ENCODE measurements around the gene ALOX5.
A peak's percentile ranks its signal among the peaks of the same experiment; 100 is the strongest.

Gene ALOX5

DNA sequence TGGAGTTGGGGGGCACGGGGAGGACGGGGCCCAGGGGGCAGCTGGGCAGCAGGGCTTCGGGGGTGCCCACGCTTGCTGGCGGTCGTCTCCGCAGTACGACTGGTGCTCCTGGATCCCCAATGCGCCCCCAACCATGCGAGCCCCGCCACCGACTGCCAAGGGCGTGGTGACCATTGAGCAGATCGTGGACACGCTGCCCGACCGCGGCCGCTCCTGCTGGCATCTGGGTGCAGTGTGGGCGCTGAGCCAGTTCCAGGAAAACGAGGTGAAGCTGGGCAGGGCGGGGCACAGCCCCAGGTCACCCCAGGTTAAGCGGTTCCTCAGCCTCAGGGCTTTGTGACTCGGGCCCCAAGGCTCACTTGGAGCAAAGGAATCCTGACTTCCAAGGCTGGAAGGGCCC, 70.0 kb downstream of the ALOX5 start:
- no peak for DNase-seq

DNA sequence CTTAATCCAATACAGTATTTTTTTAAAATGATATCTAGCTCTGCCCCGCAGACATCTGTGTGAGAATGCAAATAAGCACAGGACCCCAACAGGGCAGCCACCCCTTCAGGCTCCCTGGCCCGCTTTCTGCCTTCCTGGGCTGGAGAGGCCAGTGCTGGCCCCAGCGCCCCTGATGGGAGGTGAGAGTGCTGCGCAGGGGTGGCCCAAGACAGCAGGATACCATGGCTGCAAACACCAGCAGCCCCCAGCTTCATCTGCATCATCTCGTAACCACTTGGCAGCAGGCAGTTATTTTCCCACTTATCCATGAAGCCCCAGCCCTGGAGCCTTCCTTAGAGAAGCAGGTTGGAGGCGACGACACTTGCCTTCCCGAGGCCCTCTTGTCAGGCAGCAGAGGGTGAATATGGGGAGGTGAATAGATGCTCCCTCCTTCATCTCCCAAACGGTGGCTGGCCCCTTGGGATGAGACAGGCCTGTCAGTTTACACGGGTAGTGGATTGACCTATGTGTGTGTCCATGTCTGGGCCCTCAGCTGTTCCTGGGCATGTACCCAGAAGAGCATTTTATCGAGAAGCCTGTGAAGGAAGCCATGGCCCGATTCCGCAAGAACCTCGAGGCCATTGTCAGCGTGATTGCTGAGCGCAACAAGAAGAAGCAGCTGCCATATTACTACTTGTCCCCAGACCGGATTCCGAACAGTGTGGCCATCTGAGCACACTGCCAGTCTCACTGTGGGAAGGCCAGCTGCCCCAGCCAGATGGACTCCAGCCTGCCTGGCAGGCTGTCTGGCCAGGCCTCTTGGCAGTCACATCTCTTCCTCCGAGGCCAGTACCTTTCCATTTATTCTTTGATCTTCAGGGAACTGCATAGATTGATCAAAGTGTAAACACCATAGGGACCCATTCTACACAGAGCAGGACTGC, 71.2 kb downstream of the ALOX5 start:
- DNase-seq, result no peak

DNA sequence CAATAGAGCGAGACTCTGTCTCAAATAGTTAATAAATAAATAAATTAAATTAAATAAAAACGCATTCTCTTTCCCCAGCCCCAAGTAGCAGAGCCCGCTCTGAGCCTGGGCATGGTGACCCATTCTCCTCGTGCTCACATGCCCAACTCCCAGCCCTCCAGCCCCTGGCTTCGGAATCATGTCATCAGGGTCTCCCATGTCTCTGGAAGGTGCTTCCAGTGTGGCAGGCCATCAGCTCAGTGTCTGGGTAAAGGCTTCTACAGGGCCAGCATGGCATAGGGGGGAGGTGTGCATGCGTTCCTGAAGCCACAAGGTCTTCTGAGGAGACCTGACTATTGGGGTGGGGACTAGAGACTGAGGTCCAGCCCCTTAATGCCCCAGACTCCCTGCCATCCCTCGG, 72.8 kb downstream of the ALOX5 start:
- DNase-seq, result no peak

DNA sequence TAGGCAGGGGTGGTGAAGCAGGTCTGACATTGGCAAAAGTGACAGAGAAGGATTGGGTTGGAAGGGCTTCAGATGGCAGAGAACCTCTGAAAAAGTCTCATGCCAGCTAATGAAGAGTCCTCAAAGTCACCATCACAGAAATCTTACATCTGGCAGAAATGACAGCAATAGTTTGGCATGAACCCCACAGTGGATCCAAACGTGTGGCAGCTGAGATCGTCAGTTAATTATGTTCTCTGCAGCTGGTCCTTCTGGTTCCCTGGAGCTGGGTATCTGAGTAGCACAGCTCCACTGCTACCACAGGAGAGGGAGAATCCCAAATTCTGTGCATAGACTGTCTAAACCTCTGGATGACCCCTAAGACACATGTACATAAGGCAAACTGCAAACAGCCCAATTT, 73.4 kb downstream of the ALOX5 start:
- no peak for DNase-seq

DNA sequence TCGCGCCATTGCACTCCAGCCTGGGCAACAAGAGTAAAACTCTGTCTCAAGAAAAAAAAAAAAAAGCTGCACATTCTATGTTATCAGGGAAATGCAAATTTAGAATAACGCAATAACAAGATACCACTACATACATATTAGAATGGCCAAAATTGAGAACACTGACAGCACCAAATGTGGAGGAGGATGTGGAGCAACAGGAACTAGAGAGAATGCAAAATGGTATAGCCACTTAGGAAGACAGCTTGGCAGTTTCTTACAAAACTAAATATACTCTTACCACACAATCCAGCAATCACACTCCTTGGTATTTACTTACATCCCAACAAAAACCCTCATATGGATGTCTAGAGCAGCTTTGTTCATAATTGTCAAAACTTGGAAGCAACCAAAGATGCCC, 76.8 kb downstream of the ALOX5 start:
- peak; percentile 51 for DNase-seq

DNA sequence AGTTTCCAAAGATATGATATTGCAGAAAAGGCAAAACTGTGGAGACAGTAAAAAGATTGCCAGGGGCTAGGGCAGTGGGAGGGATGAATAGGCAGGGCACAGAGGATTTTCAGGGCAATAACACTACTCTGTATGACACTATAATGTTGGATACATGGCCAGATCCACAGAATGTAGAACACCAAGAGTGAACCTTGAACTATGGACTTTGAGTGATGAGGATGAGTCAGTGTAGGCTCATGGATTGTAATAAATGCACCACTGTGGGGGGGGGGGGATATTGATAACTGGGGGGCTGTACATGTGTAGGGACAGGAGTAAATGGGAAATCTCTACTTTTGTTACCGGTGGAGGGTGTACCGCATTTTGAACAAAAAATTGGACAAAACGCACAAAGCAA, 77.4 kb downstream of the ALOX5 start:
- no peak for DNase-seq

DNA sequence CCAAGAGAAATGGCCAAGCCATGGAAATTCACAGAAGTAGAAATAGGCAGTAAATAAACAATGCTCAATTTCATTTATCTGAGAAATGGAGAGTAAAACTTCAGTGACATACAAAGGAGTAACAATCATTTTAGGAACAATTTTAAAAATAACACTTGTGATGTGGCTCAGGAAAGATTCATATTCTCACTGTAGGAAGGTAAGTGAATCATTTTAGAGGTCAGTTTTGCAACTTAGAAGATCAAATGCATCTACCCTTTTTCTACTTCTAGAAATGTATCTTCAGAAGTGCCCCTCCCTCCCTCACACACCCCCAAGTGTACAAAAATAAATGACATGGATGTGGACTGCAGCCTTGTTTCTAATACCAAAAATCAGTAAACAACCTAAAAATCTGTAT, 78.3 kb downstream of the ALOX5 start:
- no peak for DNase-seq

DNA sequence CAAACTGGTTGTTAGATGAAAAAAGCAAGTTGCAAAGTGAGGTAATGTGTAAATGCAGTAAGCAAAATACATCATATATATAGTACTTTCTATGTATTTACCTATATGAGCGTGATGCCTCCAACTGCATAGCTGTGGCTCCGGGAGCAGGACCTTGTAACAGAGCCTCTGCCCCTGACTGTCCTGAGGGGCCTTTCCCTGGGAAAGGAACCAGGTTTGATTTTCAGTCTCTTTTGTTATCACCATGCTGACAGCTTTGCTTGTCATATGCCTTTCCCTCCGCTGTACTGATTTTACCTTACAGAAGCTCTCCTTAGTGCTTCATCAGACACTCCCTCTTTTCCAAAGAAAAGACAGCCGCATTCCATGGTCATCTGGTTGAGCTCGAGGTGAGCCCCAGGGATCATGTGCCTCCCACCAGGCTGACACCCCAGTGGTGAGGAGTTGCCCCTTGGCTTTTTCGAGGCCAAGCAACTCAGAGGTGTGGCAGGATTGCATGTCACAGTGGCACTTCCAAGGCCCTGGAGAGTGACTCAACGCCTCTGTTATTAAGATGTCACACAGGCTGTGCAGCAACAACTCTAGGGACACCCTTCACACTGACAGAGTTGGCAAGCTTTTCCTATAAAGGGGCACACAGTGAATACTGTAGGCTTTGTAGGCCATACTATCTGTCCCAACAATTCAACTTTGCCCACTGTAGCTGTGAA, 78.9 kb downstream of the ALOX5 start:
- no peak for DNase-seq

DNA sequence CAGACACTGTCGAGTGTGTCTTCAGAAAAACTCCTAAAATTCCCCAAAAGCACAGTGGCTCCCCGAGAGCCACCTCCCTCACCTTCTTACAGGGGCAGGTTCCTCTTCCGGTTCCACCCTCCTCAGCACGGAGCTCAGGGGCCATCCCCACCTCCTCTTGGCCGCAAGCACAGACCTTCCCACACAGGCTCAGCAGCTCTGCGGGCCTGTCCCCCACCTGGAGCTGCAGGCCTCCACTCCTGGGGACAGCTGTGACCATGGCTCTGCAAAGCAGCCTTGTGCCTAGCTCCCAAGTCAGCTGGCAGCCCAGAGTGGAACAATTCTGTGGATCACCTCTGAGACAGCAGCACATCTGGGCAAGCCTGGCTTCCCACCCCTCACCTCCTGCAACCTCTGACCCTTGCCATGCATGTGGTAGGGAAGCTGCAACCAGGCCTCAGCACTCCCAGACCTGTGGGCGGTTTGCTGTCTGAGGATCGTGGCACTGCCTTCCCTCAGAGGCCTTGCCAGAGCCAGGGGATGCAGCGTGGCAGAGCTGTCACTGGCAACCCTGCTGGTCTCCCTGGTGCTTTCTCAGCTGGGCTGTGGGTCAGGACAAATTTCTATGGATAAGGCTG, 79.7 kb downstream of the ALOX5 start:
- no peak for DNase-seq

DNA sequence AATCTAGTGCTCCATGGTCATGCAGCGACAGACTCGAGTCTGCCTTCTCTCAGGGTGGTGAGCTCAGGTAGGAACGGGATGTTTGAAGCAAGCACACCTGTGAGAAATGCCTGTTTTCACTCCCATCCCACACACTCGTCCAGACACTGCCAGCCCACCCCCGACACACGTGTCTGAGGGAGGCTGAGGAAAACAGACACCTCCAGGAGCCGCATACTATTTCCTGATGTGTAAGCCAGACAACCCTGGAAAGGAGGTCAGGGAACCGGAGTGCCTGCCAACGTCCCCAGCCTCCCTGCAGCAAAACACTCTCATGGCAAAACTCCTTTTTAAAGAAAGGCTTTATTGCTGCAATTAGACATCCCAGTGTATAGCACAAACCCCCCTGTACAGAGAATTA, 80.2 kb downstream of the ALOX5 start:
- no peak for DNase-seq

DNA sequence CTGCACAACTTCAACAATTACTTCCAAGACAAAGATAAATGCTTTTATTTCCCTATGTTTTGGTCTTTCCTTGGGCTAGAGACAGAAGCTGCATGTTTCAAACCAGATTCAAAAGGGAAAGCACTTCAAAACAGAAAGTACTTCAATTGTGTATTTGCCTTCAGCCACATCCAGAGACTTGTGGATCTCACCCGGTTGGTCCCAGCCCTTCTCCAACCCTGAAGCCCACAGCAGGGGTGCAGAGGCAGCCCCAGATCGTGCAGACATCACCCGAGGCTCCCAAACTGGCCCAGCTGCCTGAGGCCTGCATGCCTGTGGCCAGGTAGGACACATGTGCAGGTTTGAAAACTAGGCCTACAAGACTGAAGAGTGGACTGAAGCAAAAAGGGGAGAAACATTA, 80.8 kb downstream of the ALOX5 start:
- DNase-seq, result no peak

DNA sequence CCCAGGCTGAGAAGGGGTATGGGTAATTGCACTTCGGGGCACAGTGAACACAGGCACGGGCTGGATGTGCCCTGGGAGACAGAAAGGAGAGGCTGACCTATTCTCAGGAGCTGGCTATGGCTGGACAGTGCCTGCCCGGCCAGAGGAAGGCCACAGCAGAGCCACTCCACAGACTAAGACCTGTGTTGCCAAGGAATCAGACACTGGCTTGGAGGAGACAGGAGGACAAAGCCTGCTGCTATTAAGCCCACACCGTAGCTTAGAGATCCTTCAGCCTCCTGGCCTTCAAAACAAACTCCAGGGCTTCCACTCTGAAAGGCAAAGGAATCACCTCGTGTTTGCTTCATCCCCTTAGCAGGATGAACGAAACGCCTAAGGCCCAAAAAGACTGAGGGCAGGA, 82.2 kb downstream of the ALOX5 start:
- no peak for DNase-seq

DNA sequence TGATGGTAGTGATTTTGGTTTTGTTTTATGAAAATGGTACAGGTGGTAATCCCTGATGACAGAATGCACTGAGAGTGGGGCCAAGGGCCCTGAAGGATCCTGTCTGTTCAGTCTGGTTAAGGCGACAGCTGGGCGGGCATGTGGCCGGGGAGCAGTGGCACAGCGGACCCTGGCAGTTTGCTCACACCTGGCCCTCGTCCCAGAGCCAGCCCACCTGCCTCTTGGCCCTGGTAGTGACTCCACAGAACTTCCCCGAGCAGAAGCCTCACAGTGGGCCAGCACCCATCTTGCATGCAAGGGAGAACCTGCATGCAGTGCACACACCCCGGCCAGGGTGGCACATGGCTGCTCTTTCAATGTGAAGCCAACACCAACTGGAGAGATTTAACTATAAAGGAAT, 82.8 kb downstream of the ALOX5 start:
- no peak for DNase-seq

DNA sequence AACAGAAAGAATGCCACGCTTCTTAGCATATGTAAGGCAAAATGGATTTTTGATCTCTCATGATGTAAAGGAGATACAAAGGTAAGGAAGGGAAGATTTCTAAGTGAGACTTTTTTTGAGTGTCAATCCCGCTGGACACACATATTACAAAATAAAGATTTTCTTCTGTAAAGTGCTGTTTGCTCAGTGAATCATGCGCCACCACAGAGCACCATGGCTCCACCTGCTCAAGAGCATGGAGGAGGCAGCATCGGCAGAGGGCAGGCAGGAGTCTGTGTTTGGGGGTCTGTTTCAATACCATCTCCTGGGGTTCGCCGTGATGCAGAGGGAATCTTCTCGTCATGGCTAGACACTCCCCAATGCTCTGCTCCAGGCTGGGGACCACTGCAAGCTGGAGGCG, 83.5 kb downstream of the ALOX5 start:
- DNase-seq, result no peak

DNA sequence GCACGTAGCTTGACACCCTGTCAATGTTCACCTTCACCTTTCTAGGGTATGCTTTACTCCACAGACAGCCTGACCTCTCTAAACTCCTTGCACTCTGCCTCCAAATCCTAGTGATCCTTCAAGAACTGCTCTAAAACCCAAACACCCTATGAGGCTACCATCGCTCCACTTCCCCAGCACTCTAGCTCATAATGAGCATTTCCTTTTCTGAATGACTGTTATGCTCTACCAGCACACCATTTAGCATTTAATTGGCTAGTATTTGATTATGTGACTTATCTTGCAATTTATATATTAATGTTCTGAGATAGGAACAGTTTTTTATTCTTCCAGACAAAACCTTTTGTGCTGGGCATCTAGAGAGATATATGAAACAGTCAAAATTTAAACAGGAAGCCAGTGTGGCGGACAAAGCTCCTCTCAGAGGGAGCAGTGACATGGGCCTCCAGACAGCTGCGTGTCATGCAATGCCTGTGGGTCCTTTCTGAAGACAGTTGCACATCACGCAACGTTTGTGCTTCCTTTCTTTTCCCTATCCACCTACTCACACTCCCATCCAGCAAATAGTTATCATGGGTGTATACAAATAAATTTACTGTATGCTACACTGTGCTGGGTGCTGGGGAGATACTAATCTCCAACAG, 86.3 kb downstream of the ALOX5 start:
- peak; percentile 40 for DNase-seq

DNA sequence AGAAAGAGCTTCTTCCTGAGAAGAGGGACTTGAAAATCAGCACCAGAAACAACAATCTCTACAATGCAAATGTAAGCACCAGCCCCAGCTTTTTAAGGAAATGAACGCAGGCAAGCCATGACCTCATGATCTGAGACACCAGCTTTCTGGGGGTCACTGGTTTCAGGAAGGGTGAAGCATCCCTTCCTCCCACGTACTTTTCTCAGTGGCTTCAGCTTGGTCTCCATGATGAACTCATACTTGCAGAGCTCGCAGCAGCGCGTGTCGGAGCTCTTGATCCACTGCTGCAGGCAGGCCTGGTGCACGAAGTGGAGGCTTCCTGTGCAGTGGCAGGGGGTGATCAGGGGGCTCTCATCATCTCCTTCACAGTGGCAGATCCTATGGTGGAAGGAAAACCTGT, 87.0 kb downstream of the ALOX5 start:
- DNase-seq, result no peak

DNA sequence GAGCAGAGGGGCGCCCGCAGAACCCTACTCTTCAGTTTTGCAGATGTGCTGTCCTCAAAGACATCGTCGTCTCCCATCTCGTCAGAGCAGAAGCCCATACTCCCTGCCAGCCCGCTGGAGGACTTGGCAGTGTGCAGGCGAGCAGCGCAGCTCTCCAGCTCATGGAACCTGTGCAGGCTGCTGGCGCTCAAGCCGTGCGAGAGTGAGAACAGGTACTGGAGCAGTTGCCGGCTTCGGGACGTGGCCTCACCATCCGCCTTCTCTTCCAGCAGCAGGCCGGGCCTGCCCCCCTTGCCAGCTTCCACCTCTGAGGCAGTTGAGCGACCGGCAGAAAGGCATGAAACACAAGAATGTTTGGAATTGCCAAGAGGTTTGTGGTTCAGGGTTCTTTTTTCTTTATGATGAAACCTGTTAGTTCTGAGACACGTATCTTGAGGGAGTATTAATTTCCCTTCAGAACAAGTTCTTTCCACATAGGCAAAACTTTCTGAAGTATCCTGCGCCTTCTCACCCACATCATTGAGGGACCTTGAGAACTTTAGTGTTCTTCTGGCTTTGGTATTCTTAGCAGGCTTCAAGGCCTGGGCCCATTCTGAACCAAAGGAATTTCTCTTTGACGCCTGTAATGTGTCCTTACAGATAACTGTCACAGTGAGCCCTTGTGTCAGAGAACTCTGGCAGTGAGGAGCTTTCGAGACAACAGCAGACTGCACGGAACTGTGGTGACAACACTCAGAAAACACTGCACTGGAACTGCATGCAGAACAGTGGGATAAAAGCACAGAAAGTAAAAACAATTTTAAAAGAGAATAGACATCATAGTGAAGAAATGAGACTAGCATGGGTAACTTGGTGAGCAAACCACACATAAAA, 89.5 kb downstream of the ALOX5 start:
- peak; percentile 57 for DNase-seq

DNA sequence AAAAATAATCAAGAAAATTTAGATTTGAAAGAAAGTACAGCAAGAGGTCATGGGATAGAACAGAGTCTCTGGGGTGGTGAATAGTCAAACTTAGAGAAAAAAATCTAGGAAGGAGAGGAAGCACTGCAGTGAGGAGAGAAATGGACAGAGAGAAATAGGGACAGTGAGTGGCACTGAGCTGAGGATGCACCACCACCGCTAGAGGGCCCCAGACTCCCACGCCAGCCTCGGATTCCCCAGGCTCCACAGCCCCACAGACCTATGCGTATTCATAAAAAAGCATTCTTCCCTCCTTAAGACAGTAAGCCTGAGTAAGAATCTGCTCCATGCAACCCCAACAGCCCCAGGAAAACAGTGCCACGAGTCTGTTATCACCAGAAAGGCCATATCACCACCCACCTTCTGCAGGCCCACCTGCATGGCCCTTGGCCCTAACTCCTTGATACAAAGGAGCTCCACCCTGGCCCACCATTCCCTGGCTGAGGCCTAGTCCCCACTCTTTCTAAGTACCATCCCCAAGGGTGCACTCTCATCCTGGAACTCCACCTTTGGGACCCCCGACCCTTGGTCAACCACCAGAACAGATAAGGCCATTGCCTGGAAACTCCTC, 91.0 kb downstream of the ALOX5 start:
- peak; percentile 39 for DNase-seq

DNA sequence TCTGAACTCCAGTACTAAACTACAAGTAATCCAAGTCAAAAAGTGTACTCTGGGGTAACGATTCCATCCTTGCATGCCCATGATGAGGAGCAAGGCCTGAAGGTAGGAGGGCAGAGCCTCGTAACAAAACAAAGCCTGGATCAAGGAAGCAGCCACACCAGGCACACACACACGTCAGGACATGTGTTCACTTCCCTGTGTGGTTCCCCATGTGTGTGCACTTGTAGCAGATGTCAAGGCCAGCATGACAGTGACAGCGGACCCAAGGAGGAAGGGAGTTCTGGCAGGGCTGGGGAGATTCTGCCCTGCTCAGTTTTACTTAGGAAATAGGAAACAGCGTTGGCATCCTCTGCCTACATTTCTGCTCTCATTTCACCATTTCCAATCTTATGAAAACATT, 92.8 kb downstream of the ALOX5 start:
- DNase-seq, result no peak

DNA sequence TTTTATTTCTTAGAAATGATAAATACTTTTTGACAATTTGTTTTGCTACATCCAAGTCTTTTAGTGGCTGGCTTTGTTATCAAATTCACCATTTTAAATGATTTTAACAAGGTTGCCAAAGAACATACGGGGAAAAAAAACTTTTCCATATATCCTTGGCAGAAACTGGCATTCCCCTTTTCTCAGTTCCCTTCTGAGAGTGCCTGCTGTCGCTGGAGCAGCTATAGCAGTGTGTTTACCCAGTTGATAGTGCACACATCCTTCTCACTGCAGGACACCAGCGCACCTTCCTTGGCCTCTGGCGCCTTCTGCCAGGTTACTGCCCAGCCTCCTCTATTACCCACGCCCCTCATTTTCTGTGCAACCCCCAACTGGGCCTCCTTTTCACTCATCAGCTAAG, 94.1 kb downstream of the ALOX5 start:
- DNase-seq, result no peak

DNA sequence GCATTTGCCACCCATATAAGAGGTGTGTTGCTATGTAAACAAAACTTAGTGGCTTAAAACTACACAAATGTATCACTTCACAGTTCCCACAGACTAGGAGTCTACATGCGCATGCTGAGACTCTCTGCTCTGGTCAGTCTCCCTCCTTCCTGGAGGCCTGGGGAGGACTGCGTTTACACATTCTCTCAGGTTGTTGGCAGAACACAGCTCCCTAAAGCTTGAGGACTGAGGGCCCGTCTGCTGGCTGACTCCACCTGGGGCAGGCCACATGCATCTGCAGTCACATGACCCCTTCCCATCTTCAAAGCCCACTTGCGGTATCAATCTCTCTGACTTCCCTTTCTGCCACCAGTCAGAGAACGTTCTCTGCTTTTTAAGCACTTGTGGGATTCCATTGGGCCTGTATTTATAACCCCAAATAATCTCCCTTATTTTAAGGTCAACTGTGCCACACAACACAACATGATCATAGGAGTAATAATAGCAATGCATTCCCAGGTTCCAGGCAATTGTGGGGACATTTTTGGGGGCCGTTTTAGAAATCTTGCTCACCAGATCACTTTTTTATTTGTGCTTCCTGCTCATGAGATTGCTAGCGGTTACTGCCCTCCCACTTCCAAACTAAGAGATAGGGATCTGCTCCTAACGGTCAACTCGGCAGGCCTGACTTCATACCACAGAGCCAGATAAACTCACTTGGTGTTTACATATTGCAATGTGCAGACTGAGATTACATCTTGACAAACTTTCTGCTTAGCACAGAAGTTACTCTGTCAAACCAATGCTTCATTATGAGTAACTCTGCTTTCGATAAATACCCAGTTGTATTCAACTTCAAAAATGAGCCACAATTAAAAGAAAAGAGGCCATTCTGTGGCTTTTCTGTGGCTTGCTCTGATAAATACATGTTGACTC, 96.3 kb downstream of the ALOX5 start:
- peak; percentile 94 for DNase-seq

Measured in GF-D8 (cell line).